Activated naive CD4-positive, alpha-beta T cell treated with anti-CD3 and anti-CD28 coated beads, Interleukin-2, amount 50 U/mL, for 24 hours (primary cell): ENCODE results near the gene PFKP.

ENCODE experiments used
- H3K27ac Mint-ChIP-seq: one replicate; pipeline ENCODE4 v1.8.0; 2021; ENCODE audit warnings: mild to moderate bottlenecking, mixed read lengths
- H3K27me3 Mint-ChIP-seq: one replicate; pipeline ENCODE4 v1.8.0; 2021; ENCODE audit warnings: mixed read lengths
- H3K36me3 Mint-ChIP-seq: one replicate; pipeline ENCODE4 v1.8.0; 2021; ENCODE audit warnings: mixed read lengths
- H3K4me1 Mint-ChIP-seq: one replicate; pipeline ENCODE4 v1.8.0; 2021; ENCODE audit warnings: mixed read lengths
- H3K4me3 Mint-ChIP-seq: one replicate; pipeline ENCODE4 v1.8.0; 2021; ENCODE audit warnings: mild to moderate bottlenecking, mixed read lengths
- H3K9me3 Mint-ChIP-seq: one replicate; pipeline ENCODE4 v1.8.0; 2021; ENCODE audit warnings: mixed read lengths

Gene PFKP

DNA sequence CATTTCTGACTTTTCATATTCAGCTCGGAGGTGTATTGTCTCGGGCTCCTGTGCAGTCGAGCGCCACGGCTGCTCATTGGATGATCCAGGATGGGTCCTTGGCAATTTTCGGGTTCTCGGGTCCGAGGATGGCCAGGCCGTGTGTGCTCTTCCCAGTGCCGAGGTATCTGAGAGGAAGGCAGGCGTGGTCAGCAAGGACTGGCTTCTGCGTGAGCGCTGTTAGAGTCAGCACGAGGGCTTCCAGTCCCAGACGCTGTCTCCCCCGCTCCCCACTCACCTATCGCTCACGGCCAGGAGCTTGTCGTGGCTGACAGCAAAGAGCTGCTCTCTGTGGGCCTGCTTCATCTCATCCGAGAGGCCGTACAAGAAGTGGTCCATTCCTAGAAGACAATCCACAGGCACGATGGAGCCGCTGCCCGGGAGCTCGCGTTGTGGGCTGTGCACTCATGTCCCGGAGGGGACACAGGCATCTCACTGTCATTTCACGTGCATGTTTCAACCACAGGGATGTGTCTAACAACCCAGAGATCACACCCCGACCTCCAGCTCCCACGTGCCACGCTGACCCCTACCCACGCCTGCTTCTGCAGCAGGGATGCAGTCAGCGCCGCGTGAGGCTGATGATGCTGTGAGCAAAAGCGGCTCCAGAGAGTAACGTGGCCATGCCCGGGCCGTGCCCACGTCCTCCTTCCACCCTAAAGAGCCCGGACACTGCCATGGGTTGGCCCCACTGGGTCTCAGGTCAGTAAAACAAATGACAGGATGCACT is 70.8 kb downstream of the PFKP start:
- Mint-ChIP-seq H3K4me3 (no peak overlapping the region), H3K27ac (peak overlapping the region; percentile 17), H3K36me3 (peaks cover 9% of the 10 kb centered on the region), H3K27me3 (no peaks in the 10 kb centered on the region), H3K9me3 (no peaks in the 10 kb centered on the region), H3K4me1 (no peaks in the 10 kb centered on the region)

DNA sequence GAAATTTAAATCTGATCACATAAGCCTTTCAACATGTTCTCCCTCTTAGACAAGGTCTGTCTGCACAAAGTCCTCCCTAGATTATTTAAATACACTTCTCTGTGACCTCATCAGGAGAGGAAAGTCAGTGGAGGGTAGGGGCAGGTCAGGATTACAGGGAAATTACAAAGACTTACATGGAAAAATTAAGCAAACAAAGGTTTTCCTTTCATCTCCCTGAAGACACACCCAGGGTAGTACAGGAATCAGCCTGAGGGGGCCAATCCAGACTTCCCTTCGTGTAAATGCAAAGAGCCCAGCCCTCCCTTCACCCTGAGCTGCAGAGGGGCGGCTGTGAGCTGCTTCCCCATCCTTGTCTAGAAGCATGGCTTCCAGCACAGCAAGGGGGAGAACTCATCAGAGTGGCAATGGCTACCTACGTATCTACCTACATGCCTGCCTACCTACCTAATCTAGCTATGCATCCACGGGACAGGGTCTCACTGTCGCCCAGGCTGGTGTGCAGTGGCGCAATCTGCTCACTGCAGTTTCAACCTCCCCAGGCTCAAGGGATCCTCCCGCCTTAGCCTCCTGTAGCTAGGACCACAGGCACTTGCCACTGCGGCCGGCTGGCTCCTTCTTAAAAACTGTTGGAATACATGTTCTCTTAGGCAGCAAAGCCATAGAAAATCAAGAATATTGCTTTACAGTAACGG is 72.0 kb downstream of the PFKP start:
- Mint-ChIP-seq H3K9me3 (no peaks in the 10 kb centered on the region), H3K27me3 (no peaks in the 10 kb centered on the region), H3K36me3 (peaks cover 12% of the 10 kb centered on the region), H3K27ac (no peak overlapping the region), H3K4me3 (no peak overlapping the region), H3K4me1 (no peaks in the 10 kb centered on the region)

DNA sequence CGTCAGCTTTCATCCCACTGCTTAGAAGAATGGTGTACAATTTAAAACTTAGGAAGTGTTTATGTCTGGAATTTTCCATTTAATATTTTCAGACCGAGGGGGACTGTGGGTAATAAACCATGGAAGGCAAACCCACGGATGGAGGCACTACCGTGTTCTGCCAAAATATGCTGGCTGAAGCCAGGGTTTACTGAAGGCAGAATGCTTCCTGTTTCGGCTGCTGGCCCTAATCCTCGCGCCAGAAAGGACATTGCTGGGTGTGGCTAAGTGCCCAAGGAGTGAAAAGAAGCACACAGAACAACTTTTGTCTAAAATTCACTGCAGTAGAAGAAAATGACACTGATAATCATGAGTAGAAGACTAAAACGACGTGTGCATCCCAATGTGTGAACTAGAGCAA is 72.9 kb downstream of the PFKP start:
- Mint-ChIP-seq H3K4me3 (no peak overlapping the region), H3K9me3 (no peaks in the 10 kb centered on the region), H3K27ac (peak overlapping the region; percentile 55), H3K36me3 (peaks cover 11% of the 10 kb centered on the region), H3K4me1 (no peaks in the 10 kb centered on the region), H3K27me3 (no peaks in the 10 kb centered on the region)

DNA sequence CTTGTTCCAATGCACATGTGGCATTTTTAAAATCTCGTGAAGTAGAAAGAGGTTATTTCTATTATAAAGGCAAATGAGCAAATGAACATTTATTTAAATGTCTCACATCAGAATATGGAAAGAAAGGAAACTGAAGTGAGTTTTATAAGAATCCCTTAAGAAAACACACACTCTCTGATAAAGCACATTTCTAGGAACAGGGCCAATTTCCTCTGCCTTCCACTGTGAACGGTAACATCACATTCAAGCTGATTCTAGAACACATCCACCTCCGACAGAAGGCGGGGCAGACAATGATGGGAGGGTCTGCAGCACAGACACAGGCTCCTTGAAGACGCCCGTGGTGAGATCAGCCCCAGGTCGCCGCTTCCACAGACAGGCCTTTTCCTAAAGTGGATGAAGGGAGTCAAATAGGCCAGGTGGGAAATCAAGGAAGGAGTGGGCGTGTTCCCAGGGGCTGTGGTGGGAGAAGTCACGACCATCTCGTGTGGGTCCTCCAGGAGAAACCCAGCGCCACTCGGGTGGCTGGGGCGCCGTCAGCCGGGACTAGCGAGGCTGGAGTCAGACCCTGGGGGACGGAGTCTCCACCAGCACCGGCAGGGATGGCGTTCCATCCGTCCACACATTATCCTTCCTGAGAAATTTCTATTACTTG is 74.1 kb downstream of the PFKP start:
- Mint-ChIP-seq H3K4me3 (no peak overlapping the region), H3K4me1 (no peaks in the 10 kb centered on the region), H3K9me3 (no peaks in the 10 kb centered on the region), H3K27ac (no peak overlapping the region), H3K27me3 (no peaks in the 10 kb centered on the region), H3K36me3 (peaks cover 15% of the 10 kb centered on the region)

DNA sequence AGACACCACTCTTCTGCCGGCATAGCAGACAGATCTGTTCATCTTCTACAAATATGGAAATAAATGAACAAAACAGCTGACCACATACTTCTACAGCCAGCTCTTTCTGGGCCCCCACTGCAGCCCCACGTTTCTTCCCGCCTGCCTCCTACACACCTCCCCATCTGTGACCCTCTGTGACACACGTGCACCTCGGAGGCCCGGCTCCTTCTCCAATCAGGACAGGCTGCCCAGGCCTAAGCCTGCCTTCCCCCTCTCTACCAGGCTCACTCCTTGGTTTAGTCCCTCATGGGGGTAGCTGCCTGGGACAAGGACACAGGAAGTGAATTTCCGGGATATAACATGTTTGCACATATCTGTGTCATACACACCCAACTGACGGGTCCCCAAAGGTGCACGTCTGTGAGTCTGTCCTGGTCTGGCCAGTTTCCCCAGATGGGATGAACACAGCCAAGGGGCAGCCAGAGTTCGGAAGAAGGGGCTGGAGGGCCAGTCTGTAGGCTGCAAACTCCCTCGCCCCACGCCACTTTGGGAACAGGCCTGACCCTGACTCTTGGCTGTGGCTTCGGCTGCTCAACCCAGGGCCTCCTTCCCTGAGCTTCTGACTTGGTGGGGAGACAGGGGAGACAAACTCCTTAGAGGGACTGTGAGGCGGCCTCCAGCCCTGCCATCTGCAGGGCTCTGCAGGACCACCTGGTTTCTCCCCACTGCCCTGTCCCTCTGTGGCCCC is 75.0 kb downstream of the PFKP start:
- H3K4me1 Mint-ChIP-seq, result no peaks in the 10 kb centered on the region
- H3K27me3 Mint-ChIP-seq, result no peaks in the 10 kb centered on the region
- no peak overlapping the region for H3K4me3 Mint-ChIP-seq
- no peaks in the 10 kb centered on the region for H3K9me3 Mint-ChIP-seq
- no peak overlapping the region for H3K27ac Mint-ChIP-seq
- peaks cover 15% of the 10 kb centered on the region for H3K36me3 Mint-ChIP-seq

DNA sequence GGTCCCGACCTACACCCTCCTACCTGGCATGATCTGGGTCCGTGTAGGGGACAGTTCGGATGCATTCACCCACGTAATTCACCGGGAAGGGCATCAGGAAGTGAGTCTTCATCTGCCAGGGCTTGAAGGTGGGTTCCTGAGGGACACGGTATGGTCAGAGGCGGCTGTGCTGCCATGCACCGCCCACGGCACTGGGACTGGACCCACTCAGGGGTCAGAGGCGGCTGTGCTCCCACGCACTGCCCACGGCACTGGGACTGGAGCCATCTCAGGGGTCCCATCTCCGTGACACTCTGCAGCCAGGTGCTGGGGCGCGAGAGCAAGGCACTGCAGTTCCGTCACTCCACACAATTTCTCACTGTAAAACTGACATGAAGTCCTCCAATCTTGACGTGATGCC is 76.0 kb downstream of the PFKP start:
- H3K9me3 Mint-ChIP-seq, result no peaks in the 10 kb centered on the region
- H3K4me1 Mint-ChIP-seq, result no peaks in the 10 kb centered on the region
- peaks cover 19% of the 10 kb centered on the region for H3K36me3 Mint-ChIP-seq
- H3K4me3 Mint-ChIP-seq, result no peak overlapping the region
- H3K27me3 Mint-ChIP-seq, result no peaks in the 10 kb centered on the region
- peak overlapping the region; percentile 23 for H3K27ac Mint-ChIP-seq

DNA sequence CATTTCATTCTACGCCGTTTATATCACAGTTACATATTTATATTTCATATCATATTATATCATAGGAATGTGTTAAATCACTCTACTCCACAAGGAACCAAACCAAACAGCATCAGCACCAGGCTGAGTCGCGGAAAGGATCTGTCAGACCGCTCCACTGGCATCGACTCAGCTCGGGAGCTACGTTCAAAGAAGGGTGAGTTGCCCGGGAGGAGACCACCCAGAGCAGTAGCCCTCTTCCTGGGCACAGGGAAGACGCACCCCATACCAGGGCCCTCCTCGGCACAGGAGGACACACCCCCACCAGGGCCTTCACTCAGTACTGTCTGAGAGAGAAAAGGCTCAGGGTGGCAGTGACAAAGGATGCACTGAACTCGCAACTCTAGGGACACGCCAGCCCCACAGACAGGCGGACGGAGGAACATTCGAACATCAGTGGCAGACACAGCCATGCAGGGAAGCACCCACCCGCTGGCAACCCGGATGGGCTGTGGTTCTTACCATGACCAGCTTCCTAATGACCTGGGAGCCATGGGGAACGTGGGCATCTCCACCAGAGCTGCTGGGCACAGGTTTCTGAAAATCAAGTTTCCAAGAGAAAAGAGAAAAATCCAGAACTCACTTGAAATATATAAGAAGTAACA is 76.6 kb downstream of the PFKP start:
- peaks cover 20% of the 10 kb centered on the region for H3K36me3 Mint-ChIP-seq

DNA sequence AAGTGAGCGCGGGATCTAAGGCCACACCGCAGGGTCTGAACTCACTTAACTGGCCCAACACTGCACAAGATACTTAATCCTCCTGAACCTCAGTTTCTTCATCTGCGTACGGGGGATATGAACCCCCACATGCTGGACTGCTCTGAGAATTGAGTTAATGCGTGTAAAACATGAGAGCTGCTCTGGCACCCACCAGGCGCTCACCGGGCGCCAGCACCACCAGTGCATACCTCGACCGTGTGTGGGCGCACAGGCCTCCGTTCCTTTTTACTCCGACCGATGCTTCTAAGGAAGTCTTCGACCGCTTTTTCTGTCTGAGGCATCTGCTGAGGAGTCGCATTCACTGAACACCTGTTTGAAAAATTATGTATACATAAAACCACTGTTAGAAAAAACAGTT is 78.0 kb downstream of the PFKP start:
- no peak overlapping the region for H3K27ac Mint-ChIP-seq
- peaks cover 19% of the 10 kb centered on the region for H3K36me3 Mint-ChIP-seq

More for the DNA sequence above, 76.6 kb downstream of the PFKP start:
- Mint-ChIP-seq H3K9me3 (no peaks in the 10 kb centered on the region), H3K27me3 (no peaks in the 10 kb centered on the region), H3K4me3 (no peak overlapping the region), H3K4me1 (no peaks in the 10 kb centered on the region), H3K27ac (no peak overlapping the region)

DNA sequence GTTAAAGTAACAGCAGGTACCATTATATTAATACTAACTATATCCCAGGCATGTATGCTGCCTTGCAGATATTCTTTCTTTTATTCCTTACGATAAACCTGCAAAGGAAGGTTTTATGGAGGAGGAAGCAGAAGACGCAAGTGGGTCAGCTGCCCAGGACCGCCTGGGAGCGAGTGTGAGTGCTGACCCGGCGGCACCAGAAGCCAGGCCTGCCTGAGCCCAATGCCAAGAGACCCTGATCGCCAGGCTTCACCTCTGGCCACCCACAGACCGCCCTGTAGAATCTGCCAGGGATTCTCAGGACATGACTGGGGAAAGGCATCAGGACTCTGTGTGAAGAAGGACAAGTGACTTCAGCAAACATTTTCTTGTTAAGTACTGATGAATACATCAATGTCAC is 78.9 kb downstream of the PFKP start:
- Mint-ChIP-seq H3K27ac (no peak overlapping the region), H3K36me3 (peaks cover 22% of the 10 kb centered on the region), H3K9me3 (no peaks in the 10 kb centered on the region), H3K4me1 (no peaks in the 10 kb centered on the region), H3K27me3 (no peaks in the 10 kb centered on the region), H3K4me3 (no peak overlapping the region)

More for the DNA sequence above, 78.0 kb downstream of the PFKP start:
- no peak overlapping the region for H3K4me3 Mint-ChIP-seq
- H3K27me3 Mint-ChIP-seq, result no peaks in the 10 kb centered on the region
- no peaks in the 10 kb centered on the region for H3K9me3 Mint-ChIP-seq
- H3K4me1 Mint-ChIP-seq, result no peaks in the 10 kb centered on the region

DNA sequence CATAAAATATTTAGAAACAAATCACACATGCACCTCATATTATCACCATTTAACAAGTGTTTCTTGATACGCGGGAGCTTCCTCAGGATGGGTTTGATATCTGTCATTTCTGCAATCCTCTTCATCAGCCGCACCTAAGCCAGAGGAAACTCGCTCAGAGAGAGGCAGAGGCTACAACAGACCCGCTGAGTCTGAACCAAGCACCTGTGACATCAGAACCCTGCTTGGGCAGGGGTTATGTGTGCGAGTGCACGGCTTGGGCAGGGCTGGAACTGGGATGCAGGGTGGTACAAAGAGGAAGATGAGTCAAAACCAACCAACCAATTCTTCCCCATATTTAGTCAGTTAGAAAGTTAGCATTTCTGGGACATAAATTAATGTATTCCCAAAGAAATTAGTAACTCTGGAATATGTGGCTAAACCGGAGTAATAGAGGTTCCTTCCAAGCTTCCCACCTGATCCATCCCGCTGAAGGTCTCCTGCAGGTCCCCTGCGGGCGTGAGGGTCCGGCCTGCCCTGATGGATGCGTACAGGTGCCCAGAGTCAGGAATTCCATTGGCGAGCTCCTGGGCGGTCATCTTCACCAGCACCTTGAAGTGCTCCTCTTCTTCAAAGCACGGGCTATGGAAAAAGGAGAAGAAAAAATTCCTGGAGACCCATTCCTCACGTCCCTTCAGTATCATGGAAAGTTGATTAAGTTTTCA is 79.9 kb downstream of the PFKP start:
- Mint-ChIP-seq H3K9me3 (no peaks in the 10 kb centered on the region), H3K36me3 (peaks cover 21% of the 10 kb centered on the region), H3K27me3 (no peaks in the 10 kb centered on the region), H3K27ac (no peak overlapping the region), H3K4me3 (no peak overlapping the region), H3K4me1 (no peaks in the 10 kb centered on the region)

DNA sequence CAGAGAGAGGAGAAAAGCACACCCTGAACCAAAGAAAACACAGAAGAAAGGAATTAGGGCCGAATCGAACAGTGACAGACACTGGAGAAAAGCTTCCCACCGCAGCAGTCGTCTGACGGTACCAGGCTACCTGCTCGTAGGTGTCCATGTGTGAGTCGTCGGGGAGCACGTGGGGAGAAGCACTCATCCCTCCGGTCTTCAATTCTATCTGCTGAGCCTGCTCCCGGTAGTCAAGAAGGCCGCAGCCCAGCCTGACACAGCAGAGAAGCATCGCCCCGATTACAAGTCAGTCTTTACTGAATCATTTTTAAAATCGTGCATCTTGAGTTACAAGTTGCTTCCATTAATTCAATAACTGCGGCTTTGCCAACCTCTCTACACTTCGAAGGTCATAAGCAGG is 80.7 kb downstream of the PFKP start:
- no peaks in the 10 kb centered on the region for H3K9me3 Mint-ChIP-seq
- H3K4me1 Mint-ChIP-seq, result no peaks in the 10 kb centered on the region
- no peak overlapping the region for H3K4me3 Mint-ChIP-seq
- H3K27ac Mint-ChIP-seq, result no peak overlapping the region
- peaks cover 25% of the 10 kb centered on the region for H3K36me3 Mint-ChIP-seq
- no peaks in the 10 kb centered on the region for H3K27me3 Mint-ChIP-seq

DNA sequence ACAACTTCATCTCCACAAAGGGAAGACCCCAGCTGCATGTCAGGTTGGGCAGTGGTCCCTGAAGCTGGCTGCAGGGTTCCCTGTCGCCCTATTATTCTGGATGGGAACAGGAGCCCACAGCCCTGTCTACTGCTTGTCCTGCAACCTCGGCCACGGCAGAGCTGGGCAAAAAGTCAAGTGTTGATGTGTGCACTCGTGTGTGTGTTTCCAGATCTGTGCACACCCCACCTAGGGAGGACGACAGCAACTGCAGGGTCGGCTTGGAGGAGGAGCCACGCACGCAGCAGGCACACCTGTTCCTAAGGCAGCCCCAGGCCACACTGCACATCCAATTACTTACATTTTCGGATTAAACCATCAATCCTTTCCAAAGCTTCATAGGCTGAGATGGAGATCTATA is 81.6 kb downstream of the PFKP start:
- peaks cover 24% of the 10 kb centered on the region for H3K36me3 Mint-ChIP-seq

DNA sequence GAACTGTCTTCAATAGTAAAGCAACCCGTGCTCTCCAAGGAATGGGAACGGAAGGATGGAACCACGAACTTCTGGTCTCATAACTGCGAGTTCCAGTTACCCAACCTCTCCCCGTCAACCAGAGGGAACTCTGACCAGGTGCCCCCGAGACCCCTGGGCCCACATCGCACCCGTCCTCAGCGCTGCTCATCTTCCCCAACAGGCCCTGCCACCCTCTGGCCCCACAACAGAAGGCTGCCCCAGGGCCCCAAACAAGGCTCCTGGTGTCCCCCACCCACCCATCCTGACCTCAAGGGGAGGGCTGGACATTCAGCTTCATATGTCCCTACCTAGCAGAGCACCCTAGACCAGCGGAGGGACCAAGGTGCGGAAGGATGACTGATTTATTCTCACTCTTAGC is 82.6 kb downstream of the PFKP start:
- H3K4me3 Mint-ChIP-seq, result no peak overlapping the region
- H3K9me3 Mint-ChIP-seq, result no peaks in the 10 kb centered on the region
- H3K4me1 Mint-ChIP-seq, result no peaks in the 10 kb centered on the region
- H3K27ac Mint-ChIP-seq, result no peak overlapping the region
- peaks cover 28% of the 10 kb centered on the region for H3K36me3 Mint-ChIP-seq
- no peaks in the 10 kb centered on the region for H3K27me3 Mint-ChIP-seq

More for the DNA sequence above, 81.6 kb downstream of the PFKP start:
- H3K4me3 Mint-ChIP-seq, result no peak overlapping the region
- no peak overlapping the region for H3K27ac Mint-ChIP-seq
- no peaks in the 10 kb centered on the region for H3K4me1 Mint-ChIP-seq
- H3K9me3 Mint-ChIP-seq, result no peaks in the 10 kb centered on the region
- no peaks in the 10 kb centered on the region for H3K27me3 Mint-ChIP-seq

DNA sequence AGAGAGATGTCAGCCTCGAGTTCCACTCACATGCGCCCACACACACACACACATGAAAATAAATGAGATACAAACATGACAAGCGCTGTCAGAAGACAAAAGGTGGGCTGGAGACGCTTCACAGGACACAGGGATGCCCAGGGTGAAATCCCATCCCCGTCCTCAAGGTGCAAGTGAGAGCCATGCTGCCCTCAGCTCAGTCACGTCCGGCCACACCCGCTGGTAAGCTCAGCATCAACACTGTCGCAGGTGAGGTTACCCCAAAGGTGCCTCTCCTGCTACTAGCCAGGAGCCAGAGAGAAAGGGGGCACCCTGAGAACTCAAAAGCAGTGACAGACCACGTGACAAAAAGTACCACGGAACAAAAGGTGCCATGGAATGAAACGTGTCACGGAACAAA is 83.0 kb downstream of the PFKP start:
- H3K4me1 Mint-ChIP-seq, result no peaks in the 10 kb centered on the region
- peaks cover 31% of the 10 kb centered on the region for H3K36me3 Mint-ChIP-seq
- H3K27ac Mint-ChIP-seq, result no peak overlapping the region
- no peak overlapping the region for H3K4me3 Mint-ChIP-seq
- no peaks in the 10 kb centered on the region for H3K9me3 Mint-ChIP-seq
- no peaks in the 10 kb centered on the region for H3K27me3 Mint-ChIP-seq

DNA sequence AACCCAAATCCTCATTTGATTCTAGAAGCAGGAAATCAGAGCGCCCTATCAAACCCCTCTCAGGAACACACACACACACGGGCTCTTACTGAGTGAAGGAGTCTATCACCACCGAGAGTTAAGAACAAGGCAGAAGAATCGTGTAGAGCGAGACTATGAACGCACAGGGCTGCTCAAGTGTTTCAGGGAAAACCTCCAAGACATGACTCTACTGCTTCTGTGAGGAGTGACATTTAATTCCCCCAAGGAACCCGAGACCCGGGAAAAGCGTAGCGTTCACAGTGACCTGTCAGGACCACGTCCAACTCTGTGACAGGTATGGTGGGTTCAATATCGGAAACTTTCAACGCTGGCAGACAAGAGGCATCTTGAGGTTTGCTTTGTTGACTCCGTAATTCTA is 83.6 kb downstream of the PFKP start:
- no peak overlapping the region for H3K27ac Mint-ChIP-seq
- H3K9me3 Mint-ChIP-seq, result no peaks in the 10 kb centered on the region
- H3K27me3 Mint-ChIP-seq, result no peaks in the 10 kb centered on the region
- H3K4me1 Mint-ChIP-seq, result no peaks in the 10 kb centered on the region
- H3K36me3 Mint-ChIP-seq, result peaks cover 33% of the 10 kb centered on the region
- no peak overlapping the region for H3K4me3 Mint-ChIP-seq
